ENCODE results near the gene SF3B6. TPM values are rescaled to one million over a fixed set of nuclear protein-coding genes. Genes with fewer than 3 reads are reported as not detected.

SF3B6 gene
- total and polyA plus RNA-seq, 9 of the 15 experiments (the other 6 are each of a cell fraction or from before 2014, with no cell fraction given) = 146 to 591 (median 295) TPM

GRCh38 chr2:24075259-24075658 is 867 bp downstream of the SF3B6 start:
- Histone ChIP-seq H3K36me3 (ENCODE audit: control insufficient read depth, insufficient read depth, low read length) (peaks cover 37% of the 10 kb centered on the region), H2AFZ (ENCODE audit: low read depth, low read length) (no peak overlapping the region; the same call in 1 of the 2 replicates), H3K4me1 (replicated peaks in 1 of 2; ENCODE audit: control insufficient read depth in 2 of 2, insufficient read depth in 2 of 2, low read length in 2 of 2) (peaks cover 9 to 15% of the 10 kb centered on the region in 2 experiments; a peak in 4 of 5 replicates), H3K27me3 (ENCODE audit: control insufficient read depth in 2 of 2, insufficient read depth in 2 of 2, low read length in 2 of 2) (no peaks in the 10 kb centered on the region), H3K27ac (ENCODE audit: extremely low read depth, low read depth, low read length) (peak overlapping the region; percentile 75), H3K4me3 (peak overlapping the region; percentile 58), H3K4me2 (ENCODE audit: insufficient read depth, low read length) (peak overlapping the region; percentile 99), H3K9me1 (ENCODE audit: control insufficient read depth, insufficient read depth, low read length) (no peaks in the 10 kb centered on the region), H3K9ac (ENCODE audit: insufficient read depth in 1 of 2, low read depth in 2 of 2, low read length in 2 of 2) (peak overlapping the region; percentile 78 to 85), H3K9me3 (replicated peaks; ENCODE audit: control insufficient read depth, insufficient read depth, low read depth, low read length) (no peaks in the 10 kb centered on the region), H3K79me2 (ENCODE audit: control insufficient read depth, insufficient read depth, low read length) (peaks cover 45% of the 10 kb centered on the region), H4K20me1 (replicated peaks; ENCODE audit: control insufficient read depth, insufficient read depth, low read length) (no peaks in the 10 kb centered on the region)
- no peak for DNase-seq (ENCODE audit: extremely low read depth in 1 of 4, low spot score in 3 of 4)
- ChIA-PET POLR2A (interaction anchor here (1.2 to 1.9 kb wide), 3 partner anchors 8 to 11 kb away, joined by 7 to 16 read pairs (median 11); partner anchors contain the start of gene TP53I3), CTCF (ENCODE audit: low intra/inter-chr PET ratio) (no interaction called here)
- no peak for FAIRE-seq
- in situ Hi-C loops (cut with MboI) (no loop called here), intact Hi-C loops (cut with micrococcal nuclease) (no loop called here)
- no TSS peak for BruUV-seq (replicated peaks)
- no peak for ATAC-seq
- TF ChIP-seq RFX1 (IDR thresholded peaks at IDR 0.05) (no peak), GMEB1 (CRISPR knock-in tag; IDR thresholded peaks at IDR 0.05) (no peak), ZNF436 (CRISPR knock-in tag; IDR thresholded peaks at IDR 0.05) (no peak), HLTF (IDR thresholded peaks at IDR 0.05) (no peak), ATF6 (CRISPR knock-in tag; IDR thresholded peaks at IDR 0.05) (no peak), LARP7 (IDR thresholded peaks at IDR 0.05) (no peak), REST (IDR thresholded peaks at IDR 0.05; ENCODE audit: borderline replicate concordance) (no peak), REST (CRISPR knock-in tag; IDR thresholded peaks at IDR 0.05; ENCODE audit: low read depth) (no peak)
- 6% methylated on average over 4 of the region's 5 CpGs for WGBS (ENCODE audit: insufficient coverage, low coverage, missing lambda C conversion rate)

All from K562 (cell line).